Ovary (tissue), 9 donors: ENCODE data around the gene ZC3HAV1. TPM values are rescaled to one million over a fixed set of nuclear protein-coding genes. Genes with fewer than 3 reads are reported as not detected.
"Not testable (repeated sequence)": the region's sequence is repeated elsewhere in the genome, so short reads cannot be mapped to it uniquely, and the experiment has no call there.

Experiments used
- DNase-seq, 5 donors: peaks; one replicate each; pipeline ENCODE4 v3.0.0-alpha.2; 2019 to 2020
- H3K27ac ChIP-seq, 2 donors: fragments of 200-600 bp; one replicate each; pipeline versions ENCODE4 v1.5.1 to v1.8.0; 2019 to 2022
- H3K27me3 ChIP-seq: fragments of 200-600 bp; one replicate; pipeline ENCODE4 v1.8.0; 2022
- H3K36me3 ChIP-seq: fragments of 200-600 bp; sonication (generic); one replicate; pipeline ENCODE4 v1.5.1; 2019
- H3K4me1 ChIP-seq: one replicate; pipeline ENCODE4 v1.8.1; 2013; ENCODE audit warnings: mild to moderate bottlenecking, moderate library complexity; ENCODE audit not compliant: insufficient read depth
- H3K4me3 ChIP-seq: fragments of 200-600 bp; sonication (generic); one replicate; pipeline ENCODE4 v1.5.1; 2017
- H3K9me3 ChIP-seq, 2 donors: fragments of 200-600 bp in 1 of 2; sonication (generic) in 1 of 2; one replicate each; pipeline versions ENCODE4 v1.5.1 to v1.8.1; 2013 to 2019; ENCODE audit warnings: mild to moderate bottlenecking in 1 of 2, moderate library complexity in 1 of 2
- EP300 ChIP-seq: sonication (generic); formaldehyde crosslinking; IDR thresholded peaks from one replicate; pipeline ENCODE4 v1.6.1; 2017; ENCODE audit warnings: antibody characterized with exemption
- POLR2A ChIP-seq: fragments of 450-650 bp; IDR thresholded peaks from one replicate; pipeline ENCODE4 v1.6.1; 2017; ENCODE audit warnings: antibody characterized with exemption, mild to moderate bottlenecking, moderate library complexity
- WGBS, 3 donors: extraction: QIAGEN DNeasy Blood & Tissue Kit in 1 of 3; methylation state at CpG; one replicate each; pipeline versions ENCODE4 v1.1.5 to v1.1.7; 2013 to 2017; 5-methylcytosine and 5-hydroxymethylcytosine counted together
- intact Hi-C, 4 donors: fragments of 100-400 bp; cut with DNase I; formaldehyde crosslinking; loops; one replicate each; pipeline versions ENCODE4 v1.11.0 to v1.15.1; 2022 to 2023
- polyA plus RNA-seq, 2 donors: library from polyadenylated mRNA; stranded (reverse); fragments of 200-250 nt in 1 of 2; fragments of 350-450 nt in 1 of 2; fragmentation: Illumina TruSeq in 1 of 2; extraction: RNeasy Lipid Tissue Mini Kit (QIAGEN cat#74804) in 1 of 2; gene quantifications; one replicate each; pipeline ENCODE4 v1.2.3, GENCODE V29; 2013 to 2014
- total RNA-seq, 7 donors: library from RNA; depleted of rRNA in 2 of 7; stranded (reverse); fragments of >200 nt in 2 of 7; fragmentation: NEBNext Ultra II Directional in 3 of 7; extraction: Animal tissue kit (Norgen Biotek cat#: 25700) in 3 of 7; gene quantifications; one replicate each; pipeline versions ENCODE4 v1.1.0 to v1.2.4, GENCODE V29; 2016 to 2023
- TF ChIP-seq, protein P1 (sequence below), 3 donors: fragments of 450-650 bp in 2 of 3; fragments of 200-600 bp in 1 of 3; IDR thresholded peaks; one replicate each; pipeline versions ENCODE4 v1.5.1 to v1.8.0; 2016 to 2022; ENCODE audit warnings: antibody characterized with exemption in 3 of 3, mild to moderate bottlenecking in 1 of 3
- donor health status: DM: no; HTN: no; CAD: no; lungs with moderate emphysema.
- donor health status: DM: no; HTN: no; CAD: no.
- donor health status: Bipolar disorder and iron deficiency.
- donor health status: DM: yes; HTN: yes; CAD: no.
- donor health status: DM: no; HTN: no; CAD: no.
- donor health status: DM: yes; HTN: yes; CAD: no.

The ZC3HAV1 gene
- total and polyA plus RNA-seq, 9 donors: 8.5 to 47.6 (median 25.0) TPM

- intact Hi-C loops: no loop called here
- no peaks in the 10 kb centered on the region for H3K36me3 ChIP-seq
- WGBS, 3 donors: 83 to 90% (median 87%) methylated on average over 5 of the region's 5 CpGs
- H3K27ac ChIP-seq: no peak overlapping the region
- H3K27me3 ChIP-seq: no peaks in the 10 kb centered on the region
- H3K9me3 ChIP-seq: no peaks in the 10 kb centered on the region
- no peak for TF ChIP-seq POLR2A
- TF ChIP-seq EP300: no peak
- TF ChIP-seq, protein P1, sequence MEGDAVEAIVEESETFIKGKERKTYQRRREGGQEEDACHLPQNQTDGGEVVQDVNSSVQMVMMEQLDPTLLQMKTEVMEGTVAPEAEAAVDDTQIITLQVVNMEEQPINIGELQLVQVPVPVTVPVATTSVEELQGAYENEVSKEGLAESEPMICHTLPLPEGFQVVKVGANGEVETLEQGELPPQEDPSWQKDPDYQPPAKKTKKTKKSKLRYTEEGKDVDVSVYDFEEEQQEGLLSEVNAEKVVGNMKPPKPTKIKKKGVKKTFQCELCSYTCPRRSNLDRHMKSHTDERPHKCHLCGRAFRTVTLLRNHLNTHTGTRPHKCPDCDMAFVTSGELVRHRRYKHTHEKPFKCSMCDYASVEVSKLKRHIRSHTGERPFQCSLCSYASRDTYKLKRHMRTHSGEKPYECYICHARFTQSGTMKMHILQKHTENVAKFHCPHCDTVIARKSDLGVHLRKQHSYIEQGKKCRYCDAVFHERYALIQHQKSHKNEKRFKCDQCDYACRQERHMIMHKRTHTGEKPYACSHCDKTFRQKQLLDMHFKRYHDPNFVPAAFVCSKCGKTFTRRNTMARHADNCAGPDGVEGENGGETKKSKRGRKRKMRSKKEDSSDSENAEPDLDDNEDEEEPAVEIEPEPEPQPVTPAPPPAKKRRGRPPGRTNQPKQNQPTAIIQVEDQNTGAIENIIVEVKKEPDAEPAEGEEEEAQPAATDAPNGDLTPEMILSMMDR (IDR thresholded peaks at IDR 0.05): no peak
- no peaks in the 10 kb centered on the region for H3K4me1 ChIP-seq
- no peak for DNase-seq
- no peak overlapping the region for H3K4me3 ChIP-seq
Observed at GRCh38 chr7:139060695-139061237, 48.8 kb downstream of the ZC3HAV1 start.

DNA sequence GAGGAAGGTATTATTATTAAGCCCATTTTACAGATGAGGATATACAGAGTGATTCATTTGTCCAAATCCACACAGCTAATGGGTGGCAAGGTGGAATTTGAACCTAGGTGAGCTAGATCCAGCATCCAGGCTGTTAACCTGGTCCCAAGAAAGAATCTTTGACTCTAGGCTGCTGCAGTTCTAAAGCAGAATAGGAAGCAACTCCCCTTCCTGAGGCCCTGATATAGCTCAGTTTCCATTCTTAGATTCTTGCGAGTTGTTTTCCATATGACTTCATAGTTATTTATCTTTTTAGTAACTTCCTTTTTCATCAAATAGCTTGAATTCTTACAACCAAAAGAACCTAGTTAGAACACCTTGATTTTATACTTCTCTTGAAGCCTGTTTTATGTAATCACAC lies 49.6 kb downstream of the ZC3HAV1 start:
- WGBS, 3 donors: 63 to 77% (median 66%) methylated on average over 1 of the region's 1 CpG
- Histone ChIP-seq H3K27ac (no peak overlapping the region), H3K9me3 (no peaks in the 10 kb centered on the region), H3K36me3 (no peaks in the 10 kb centered on the region), H3K4me1 (no peaks in the 10 kb centered on the region), H3K4me3 (no peak overlapping the region), H3K27me3 (no peaks in the 10 kb centered on the region)
- no peak for TF ChIP-seq POLR2A
- no peak for TF ChIP-seq EP300
- TF ChIP-seq, protein P1 (IDR thresholded peaks at IDR 0.05): no peak
- no peak for DNase-seq
- intact Hi-C loops: no loop called here

- no peaks in the 10 kb centered on the region for H3K9me3 ChIP-seq
- 35 to 54% (median 40%) methylated on average over 5 of the region's 5 CpGs for WGBS, 3 donors
- H3K4me3 ChIP-seq: no peak overlapping the region
- intact Hi-C loops: no loop called here
- TF ChIP-seq EP300 (no peak), POLR2A (no peak)
- TF ChIP-seq, protein P1 (IDR thresholded peaks at IDR 0.05): no peak
- no peaks in the 10 kb centered on the region for H3K36me3 ChIP-seq
- no peak for DNase-seq
- H3K4me1 ChIP-seq: no peaks in the 10 kb centered on the region
- H3K27me3 ChIP-seq: no peaks in the 10 kb centered on the region
- H3K27ac ChIP-seq: no peak overlapping the region
Observed at GRCh38 chr7:139058943-139059342, 50.6 kb downstream of the ZC3HAV1 start.

GRCh38 chr7:139055674-139056073 lies 53.8 kb downstream of the ZC3HAV1 start:
- Histone ChIP-seq H3K27ac (no peak overlapping the region), H3K4me1 (no peaks in the 10 kb centered on the region), H3K36me3 (no peaks in the 10 kb centered on the region), H3K27me3 (no peaks in the 10 kb centered on the region), H3K4me3 (no peak overlapping the region), H3K9me3 (no peaks in the 10 kb centered on the region)
- TF ChIP-seq, protein P1 (IDR thresholded peaks at IDR 0.05): no peak
- TF ChIP-seq EP300: no peak
- 96 to 100% (median 98%) methylated on average over 1 of the region's 1 CpG for WGBS, 3 donors
- intact Hi-C loops: no loop called here
- DNase-seq: no peak

DNA sequence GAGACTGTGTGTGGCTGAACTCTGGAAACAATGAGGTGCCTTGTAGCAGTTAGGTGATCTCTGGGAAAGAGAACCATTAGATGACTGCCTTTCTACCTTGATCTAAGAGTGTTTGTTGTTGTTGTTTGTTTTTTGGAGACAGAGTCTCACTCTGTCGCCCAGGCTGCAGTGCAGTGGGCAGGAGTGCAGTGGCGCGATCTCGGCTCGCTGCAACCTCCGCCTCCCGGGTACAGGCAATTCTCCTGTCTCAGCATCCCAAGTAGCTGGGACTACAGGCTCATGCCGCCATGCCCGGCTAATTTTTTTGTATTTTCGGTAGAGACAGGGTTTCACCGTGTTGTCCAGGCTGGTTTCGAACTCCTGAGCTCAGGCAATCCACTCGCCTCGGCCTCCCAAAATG lies 54.9 kb downstream of the ZC3HAV1 start:
- H3K4me1 ChIP-seq, H3K4me3 ChIP-seq, H3K9me3 ChIP-seq, H3K27ac ChIP-seq, H3K27me3 ChIP-seq, H3K36me3 ChIP-seq, DNase-seq, intact Hi-C loops: not testable (repeated sequence)
- WGBS, 3 donors: 94 to 98% (median 97%) methylated on average over 14 of the region's 14 CpGs
